GM12864 (cell line): ENCODE measurements around the gene FERMT3.
A peak's percentile ranks its signal among the peaks of the same experiment; 100 is the strongest.

Experiments used
- DNase-seq: peaks from one replicate; pipeline ENCODE4 v3.0.0-alpha.2; 2011; ENCODE audit warnings: low read depth
- H3K4me3 ChIP-seq: 2 replicates; pipeline ENCODE4 v1.5.1; 2011; ENCODE audit warnings: mild to moderate bottlenecking, low read depth, low read length, control low read depth
- TF ChIP-seq, protein P1 (sequence below): IDR thresholded peaks from 2 replicates; pipeline ENCODE4 v1.5.1; 2011; ENCODE audit warnings: low read depth, mild to moderate bottlenecking, moderate library complexity, low read length, control low read depth, inconsistent platforms; ENCODE audit errors: missing control alignments

The FERMT3 gene

DNA sequence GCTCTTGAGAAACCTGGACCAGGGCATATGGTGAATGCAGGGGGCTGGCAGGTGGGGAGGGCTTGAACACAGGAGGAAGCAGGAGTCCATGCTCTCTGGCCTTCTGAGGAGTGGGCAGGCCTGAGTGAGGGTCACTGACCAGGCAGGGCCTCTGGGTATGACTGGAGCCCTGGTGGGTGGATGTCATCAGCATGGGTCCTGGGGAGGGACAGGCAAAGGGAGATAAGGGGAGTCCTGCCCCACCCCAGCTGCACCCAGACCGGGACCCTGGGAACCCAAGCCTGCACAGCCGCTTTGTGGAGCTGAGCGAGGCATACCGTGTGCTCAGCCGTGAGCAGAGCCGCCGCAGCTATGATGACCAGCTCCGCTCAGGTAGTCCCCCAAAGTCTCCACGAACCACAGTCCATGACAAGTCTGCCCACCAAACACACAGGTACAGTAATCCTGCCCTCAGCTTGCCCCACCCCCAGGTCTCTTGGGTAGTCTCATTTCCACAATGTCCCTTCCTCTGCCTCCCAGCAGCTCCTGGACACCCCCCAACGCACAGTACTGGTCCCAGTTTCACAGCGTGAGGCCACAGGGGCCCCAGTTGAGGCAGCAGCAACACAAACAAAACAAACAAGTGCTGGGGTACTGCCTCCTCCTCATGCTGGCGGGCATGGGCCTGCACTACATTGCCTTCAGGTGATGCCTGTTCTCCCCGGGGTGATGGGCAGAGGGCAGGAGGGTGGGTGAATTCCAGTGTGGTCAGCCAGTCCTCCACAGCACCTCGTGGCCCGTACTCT lies 25.9 kb downstream of the FERMT3 start:
- TF ChIP-seq, protein P1, sequence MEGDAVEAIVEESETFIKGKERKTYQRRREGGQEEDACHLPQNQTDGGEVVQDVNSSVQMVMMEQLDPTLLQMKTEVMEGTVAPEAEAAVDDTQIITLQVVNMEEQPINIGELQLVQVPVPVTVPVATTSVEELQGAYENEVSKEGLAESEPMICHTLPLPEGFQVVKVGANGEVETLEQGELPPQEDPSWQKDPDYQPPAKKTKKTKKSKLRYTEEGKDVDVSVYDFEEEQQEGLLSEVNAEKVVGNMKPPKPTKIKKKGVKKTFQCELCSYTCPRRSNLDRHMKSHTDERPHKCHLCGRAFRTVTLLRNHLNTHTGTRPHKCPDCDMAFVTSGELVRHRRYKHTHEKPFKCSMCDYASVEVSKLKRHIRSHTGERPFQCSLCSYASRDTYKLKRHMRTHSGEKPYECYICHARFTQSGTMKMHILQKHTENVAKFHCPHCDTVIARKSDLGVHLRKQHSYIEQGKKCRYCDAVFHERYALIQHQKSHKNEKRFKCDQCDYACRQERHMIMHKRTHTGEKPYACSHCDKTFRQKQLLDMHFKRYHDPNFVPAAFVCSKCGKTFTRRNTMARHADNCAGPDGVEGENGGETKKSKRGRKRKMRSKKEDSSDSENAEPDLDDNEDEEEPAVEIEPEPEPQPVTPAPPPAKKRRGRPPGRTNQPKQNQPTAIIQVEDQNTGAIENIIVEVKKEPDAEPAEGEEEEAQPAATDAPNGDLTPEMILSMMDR: no peak
- DNase-seq: no peak
- H3K4me3 ChIP-seq: no peak overlapping the region

DNA sequence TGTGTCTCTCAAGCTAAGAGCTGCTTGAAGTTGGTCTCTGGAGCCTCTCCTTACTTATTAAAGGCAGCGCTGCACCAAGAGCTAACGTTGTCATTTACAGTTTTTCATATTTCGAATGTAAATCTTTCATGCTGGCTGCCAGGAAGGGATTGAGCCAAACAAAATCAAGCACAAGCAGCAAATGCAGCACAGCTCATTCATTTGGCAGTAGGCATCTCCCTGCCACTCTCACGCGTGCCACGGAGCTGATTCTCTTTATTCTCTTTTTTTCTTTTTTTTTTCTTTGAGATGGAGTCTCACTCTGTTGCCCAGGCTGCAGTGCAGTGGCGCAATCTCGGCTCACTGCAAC lies 26.4 kb downstream of the FERMT3 start:
- no peak for DNase-seq
- no peak overlapping the region for H3K4me3 ChIP-seq

DNA sequence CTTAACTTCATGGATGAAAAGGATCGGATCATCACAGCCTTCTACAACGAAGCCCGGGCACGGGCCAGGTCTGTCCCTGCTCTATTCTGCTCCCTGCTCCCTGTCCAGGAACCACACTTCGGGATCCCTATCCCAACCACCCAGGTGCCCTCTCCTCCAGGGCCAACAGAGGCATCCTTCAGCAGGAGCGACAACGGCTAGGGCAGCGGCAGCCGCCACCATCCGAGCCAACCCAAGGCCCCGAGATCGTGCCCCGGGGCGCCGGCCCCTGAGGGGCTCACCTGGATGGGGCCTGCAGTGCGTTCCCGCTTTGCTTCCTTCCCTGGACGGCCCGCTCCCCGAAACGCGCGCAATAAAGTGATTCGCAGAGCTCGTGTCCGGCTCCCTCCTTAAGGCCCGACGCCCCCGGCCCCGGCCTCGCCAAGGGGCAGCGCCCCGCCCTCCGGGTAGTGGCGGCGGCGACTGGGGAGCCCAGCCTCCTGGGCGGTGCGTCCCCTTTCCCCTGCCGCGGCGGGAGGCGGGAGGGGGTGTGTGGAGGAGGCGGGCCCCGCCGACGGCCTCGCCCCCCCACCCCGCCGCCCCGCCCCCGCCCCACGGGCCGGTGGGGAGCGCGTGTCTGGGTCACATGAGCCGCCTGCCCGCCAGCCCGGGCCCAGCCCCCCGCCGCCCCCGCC lies 27.5 kb downstream of the FERMT3 start, which contains the start of gene VEGFB:
VEGFB (plus strand) TSS at position 672 of the 674 bp plus-strand sequence. CDS start 250 bp downstream, outside the sequence.
- H3K4me3 ChIP-seq: peak within 1 kb of the TSS; percentile 63
- TF ChIP-seq, protein P1: no peak
- DNase-seq: no peak

More for the DNA sequence above, 26.4 kb downstream of the FERMT3 start:
- TF ChIP-seq, protein P1: no peak

DNA sequence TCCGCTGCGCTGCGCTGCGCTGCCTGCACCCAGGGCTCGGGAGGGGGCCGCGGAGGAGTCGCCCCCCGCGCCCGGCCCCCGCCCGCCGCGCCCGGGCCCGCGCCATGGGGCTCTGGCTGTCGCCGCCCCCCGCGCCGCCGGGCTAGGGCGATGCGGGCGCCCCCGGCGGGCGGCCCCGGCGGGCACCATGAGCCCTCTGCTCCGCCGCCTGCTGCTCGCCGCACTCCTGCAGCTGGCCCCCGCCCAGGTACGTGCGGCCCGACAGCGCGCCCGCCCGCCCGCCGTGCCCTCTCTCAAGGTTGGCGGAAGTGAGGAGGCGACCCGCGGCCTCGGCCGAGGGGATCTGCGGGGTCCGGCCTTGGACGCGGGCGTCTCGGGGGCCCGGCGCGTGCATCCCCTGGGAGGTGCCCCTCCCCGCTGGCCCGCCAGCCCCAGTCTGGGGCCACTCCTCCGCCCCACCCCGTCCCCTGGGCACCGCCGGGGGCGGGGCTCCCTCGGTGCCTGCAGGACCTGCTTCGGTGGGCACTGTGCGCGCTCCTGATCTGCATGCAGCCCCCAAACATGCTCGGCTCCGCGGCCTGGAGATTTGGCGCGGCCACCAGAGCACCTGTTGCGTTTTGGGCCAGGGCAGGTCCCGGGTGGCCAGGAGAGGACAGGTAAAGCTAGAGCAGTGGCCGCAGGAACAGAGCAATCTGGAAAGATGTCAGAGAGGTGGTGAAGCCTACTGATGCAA lies 28.3 kb downstream of the FERMT3 start:
- TF ChIP-seq, protein P1: no peak
- DNase-seq: no peak
- H3K4me3 ChIP-seq: peak overlapping the region; percentile 63

DNA sequence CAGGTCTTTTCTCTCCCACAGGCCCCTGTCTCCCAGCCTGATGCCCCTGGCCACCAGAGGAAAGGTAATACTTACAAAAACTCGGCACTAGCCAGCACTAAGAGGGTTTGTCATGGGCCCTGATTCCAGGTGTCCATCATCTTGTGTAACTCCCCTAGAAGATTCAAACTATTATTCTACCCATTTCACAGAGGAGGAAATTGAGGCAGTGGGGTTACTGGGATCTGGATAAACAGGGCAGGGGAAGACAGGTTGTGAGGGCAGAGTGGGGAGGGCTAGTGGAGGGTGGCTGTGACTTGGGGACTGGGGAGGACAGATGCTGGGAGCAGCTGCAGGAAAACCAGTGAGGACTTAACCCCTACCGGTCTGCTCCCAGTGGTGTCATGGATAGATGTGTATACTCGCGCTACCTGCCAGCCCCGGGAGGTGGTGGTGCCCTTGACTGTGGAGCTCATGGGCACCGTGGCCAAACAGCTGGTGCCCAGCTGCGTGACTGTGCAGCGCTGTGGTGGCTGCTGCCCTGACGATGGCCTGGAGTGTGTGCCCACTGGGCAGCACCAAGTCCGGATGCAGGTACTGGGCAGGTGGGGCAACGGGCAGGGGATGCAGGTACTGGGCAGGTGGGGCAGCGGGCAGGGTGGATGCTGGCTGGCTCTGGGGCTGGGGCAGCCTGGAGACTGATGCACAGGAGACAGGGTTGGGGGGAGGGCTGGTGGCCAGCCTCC lies 29.1 kb downstream of the FERMT3 start:
- peak overlapping the region; percentile 63 for H3K4me3 ChIP-seq
- TF ChIP-seq, protein P1: no peak
- no peak for DNase-seq

DNA sequence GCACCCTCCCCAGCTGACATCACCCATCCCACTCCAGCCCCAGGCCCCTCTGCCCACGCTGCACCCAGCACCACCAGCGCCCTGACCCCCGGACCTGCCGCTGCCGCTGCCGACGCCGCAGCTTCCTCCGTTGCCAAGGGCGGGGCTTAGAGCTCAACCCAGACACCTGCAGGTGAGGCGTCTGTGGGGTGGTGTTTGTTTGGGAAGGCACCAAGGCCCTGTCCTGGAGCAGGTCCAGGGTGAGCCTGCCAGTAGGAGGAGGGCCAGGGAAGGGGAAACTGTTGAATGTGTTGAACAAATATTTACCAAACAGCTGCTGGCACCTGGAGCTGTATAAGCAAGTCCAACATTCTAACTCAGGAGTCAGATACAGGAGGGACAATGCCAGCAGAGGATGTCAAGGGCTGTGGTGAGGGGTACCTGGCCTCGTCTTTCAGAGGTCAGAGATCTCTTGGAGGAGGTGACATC lies 31.0 kb downstream of the FERMT3 start:
- no peak overlapping the region for H3K4me3 ChIP-seq
- TF ChIP-seq, protein P1: no peak
- no peak for DNase-seq
